WTC11 (cell line): Measurements from ENCODE around the gene RPRD1B. TPM values are rescaled to one million over a fixed set of nuclear protein-coding genes. Genes with fewer than 3 reads are reported as not detected.

Experiments
- ATAC-seq: fragments of 200-7000 bp; cut with Tn5 transposase; 2 replicates; pipeline ENCODE4 v1.10.0; 2021; ENCODE audit warnings: mild to moderate bottlenecking, moderate library complexity
- CTCF ChIA-PET: fragments of 300-600 bp; sonication (Branson Sonifier 250); formaldehyde crosslinking; loops from one replicate; lab custom pipeline; 2021; ENCODE audit warnings: antibody characterized with exemption; lab: Charles Lee
- POLR2A ChIA-PET: fragments of 350-600 bp; sonication (Branson Sonifier 250); formaldehyde crosslinking; loops from one replicate; lab custom pipeline; 2021; ENCODE audit warnings: antibody characterized with exemption; lab: Charles Lee
- DNase-seq: peaks from one replicate; pipeline ENCODE4 v3.0.0; 2021; ENCODE audit warnings: low spot score
- H3K27ac Mint-ChIP-seq: 2 replicates; pipeline ENCODE4 v1.8.0; 2021; ENCODE audit warnings: mixed read lengths
- H3K27me3 Mint-ChIP-seq: 2 replicates; pipeline ENCODE4 v1.8.0; 2021; ENCODE audit warnings: low read depth, mild to moderate bottlenecking, moderate library complexity, mixed read lengths
- H3K36me3 Mint-ChIP-seq: 2 replicates; pipeline ENCODE4 v1.8.0; 2021; ENCODE audit warnings: mixed read lengths
- H3K4me1 Mint-ChIP-seq: 2 replicates; pipeline ENCODE4 v1.8.0; 2022; ENCODE audit warnings: mixed read lengths
- H3K4me3 Mint-ChIP-seq: 2 replicates; pipeline ENCODE4 v1.8.0; 2021; ENCODE audit warnings: mild to moderate bottlenecking, moderate library complexity, mixed read lengths
- H3K9me3 Mint-ChIP-seq: 2 replicates; pipeline ENCODE4 v1.8.0; 2021; ENCODE audit warnings: mixed read lengths
- ARID4B ChIP-seq: sonication (generic); formaldehyde crosslinking; IDR thresholded peaks from 2 replicates; pipeline ENCODE4 v1.8.0; 2023; ENCODE audit warnings: missing genetic modification reagents, mild to moderate bottlenecking, borderline replicate concordance
- CREM ChIP-seq: sonication (generic); formaldehyde crosslinking; IDR thresholded peaks from 2 replicates; pipeline ENCODE4 v1.8.1; 2022; ENCODE audit warnings: mild to moderate bottlenecking, missing genetic modification reagents, moderate library complexity
- E2F5 ChIP-seq: sonication (generic); formaldehyde crosslinking; IDR thresholded peaks from 2 replicates; pipeline ENCODE4 v1.8.1; 2022; ENCODE audit warnings: mild to moderate bottlenecking, moderate library complexity, missing genetic modification reagents
- ELF4 ChIP-seq: sonication (generic); formaldehyde crosslinking; IDR thresholded peaks from 2 replicates; pipeline ENCODE4 v1.8.1; 2022; ENCODE audit warnings: low read depth, mild to moderate bottlenecking, moderate library complexity, missing genetic modification reagents
- EMX1 ChIP-seq: fragments of 250-450 bp; sonication (Bioruptor Pico); IDR thresholded peaks from 2 replicates; pipeline ENCODE4 v1.8.0; 2021; ENCODE audit warnings: mild to moderate bottlenecking
- MYBL2 ChIP-seq: sonication (generic); formaldehyde crosslinking; IDR thresholded peaks from 2 replicates; pipeline ENCODE4 v1.8.1; 2023; ENCODE audit warnings: mild to moderate bottlenecking, moderate library complexity, missing genetic modification reagents
- NFATC4 ChIP-seq: fragments of 250-450 bp; sonication (Bioruptor Pico); IDR thresholded peaks from 2 replicates; pipeline ENCODE4 v1.9.0; 2021; ENCODE audit warnings: mild to moderate bottlenecking
- NR3C1 ChIP-seq: sonication (generic); formaldehyde crosslinking; conservative IDR thresholded peaks from 2 replicates; pipeline ENCODE4 v1.8.1; 2023; ENCODE audit warnings: low read depth, mild to moderate bottlenecking, missing genetic modification reagents
- PRRX2 ChIP-seq: fragments of 250-450 bp; sonication (Bioruptor Pico); IDR thresholded peaks from 2 replicates; pipeline ENCODE4 v1.8.0; 2021; ENCODE audit warnings: mild to moderate bottlenecking
- RELA ChIP-seq: sonication (generic); formaldehyde crosslinking; IDR thresholded peaks from 2 replicates; pipeline ENCODE4 v1.8.1; 2022; ENCODE audit warnings: missing genetic modification reagents, mild to moderate bottlenecking, borderline replicate concordance
- TP53 ChIP-seq: sonication (generic); formaldehyde crosslinking; IDR thresholded peaks from 2 replicates; pipeline ENCODE4 v1.8.1; 2023; ENCODE audit warnings: mild to moderate bottlenecking, missing genetic modification reagents
- ZNF121 ChIP-seq: sonication (generic); formaldehyde crosslinking; IDR thresholded peaks from 2 replicates; pipeline ENCODE4 v1.8.0; 2023; ENCODE audit warnings: missing genetic modification reagents
- ZNF423 ChIP-seq: fragments of 250-450 bp; sonication (Bioruptor Pico); IDR thresholded peaks from 2 replicates; pipeline ENCODE4 v2.1.2; 2022; ENCODE audit warnings: mild to moderate bottlenecking, moderate library complexity
- ZNF532 ChIP-seq: fragments of 250-450 bp; sonication (Bioruptor Pico); IDR thresholded peaks from 2 replicates; pipeline ENCODE4 v1.9.0; 2021; ENCODE audit warnings: mild to moderate bottlenecking, borderline replicate concordance
- total RNA-seq: library from RNA; stranded (reverse); gene quantifications from 3 replicates; pipeline ENCODE4 v1.2.3, GENCODE V29; 2021
- TF ChIP-seq, protein P1 (sequence below): fragments of 250-450 bp; sonication (Bioruptor Pico); IDR thresholded peaks from 2 replicates; pipeline ENCODE4 v1.8.0; 2021; ENCODE audit warnings: mild to moderate bottlenecking
- TF ChIP-seq, protein P2 (sequence below): sonication (generic); formaldehyde crosslinking; IDR thresholded peaks from 2 replicates; pipeline ENCODE4 v1.8.1; 2023; ENCODE audit warnings: mild to moderate bottlenecking, missing genetic modification reagents, moderate library complexity

The RPRD1B gene
- total RNA-seq, 1 experiment from 2014 or later: 21.4 TPM

- Mint-ChIP-seq H3K4me1 (no peaks in the 10 kb centered on the region), H3K36me3 (peaks cover 35% of the 10 kb centered on the region), H3K27ac (0 out of 2 replicates have a peak overlapping the region, but pooled peaks have one; percentile 54), H3K9me3 (no peaks in the 10 kb centered on the region), H3K4me3 (no peak overlapping the region)
- ChIA-PET POLR2A (no interaction called here), CTCF (interaction anchor here (1.0 kb wide), 2 partner anchors 18 to 43 kb away, joined by 3 to 4 read pairs; no protein-coding TSS in a partner anchor)
- no peak for DNase-seq
- ATAC-seq: no peak
- TF ChIP-seq NR3C1 (no peak), EMX1 (no peak), ARID4B (no peak), MYBL2 (CRISPR knock-in tag) (no peak), ELF4 (no peak), E2F5 (no peak), ZNF423 (no peak), ZNF121 (CRISPR knock-in tag) (no peak), NFATC4 (CRISPR knock-in tag) (no peak), CREM (CRISPR knock-in tag) (no peak), PRRX2 (CRISPR knock-in tag) (no peak), ZNF532 (CRISPR knock-in tag) (no peak), TP53 (CRISPR knock-in tag) (no peak), RELA (no peak)
- TF ChIP-seq, protein P1, sequence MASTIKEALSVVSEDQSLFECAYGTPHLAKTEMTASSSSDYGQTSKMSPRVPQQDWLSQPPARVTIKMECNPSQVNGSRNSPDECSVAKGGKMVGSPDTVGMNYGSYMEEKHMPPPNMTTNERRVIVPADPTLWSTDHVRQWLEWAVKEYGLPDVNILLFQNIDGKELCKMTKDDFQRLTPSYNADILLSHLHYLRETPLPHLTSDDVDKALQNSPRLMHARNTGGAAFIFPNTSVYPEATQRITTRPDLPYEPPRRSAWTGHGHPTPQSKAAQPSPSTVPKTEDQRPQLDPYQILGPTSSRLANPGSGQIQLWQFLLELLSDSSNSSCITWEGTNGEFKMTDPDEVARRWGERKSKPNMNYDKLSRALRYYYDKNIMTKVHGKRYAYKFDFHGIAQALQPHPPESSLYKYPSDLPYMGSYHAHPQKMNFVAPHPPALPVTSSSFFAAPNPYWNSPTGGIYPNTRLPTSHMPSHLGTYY (CRISPR knock-in tag): no peak
- TF ChIP-seq, protein P2, sequence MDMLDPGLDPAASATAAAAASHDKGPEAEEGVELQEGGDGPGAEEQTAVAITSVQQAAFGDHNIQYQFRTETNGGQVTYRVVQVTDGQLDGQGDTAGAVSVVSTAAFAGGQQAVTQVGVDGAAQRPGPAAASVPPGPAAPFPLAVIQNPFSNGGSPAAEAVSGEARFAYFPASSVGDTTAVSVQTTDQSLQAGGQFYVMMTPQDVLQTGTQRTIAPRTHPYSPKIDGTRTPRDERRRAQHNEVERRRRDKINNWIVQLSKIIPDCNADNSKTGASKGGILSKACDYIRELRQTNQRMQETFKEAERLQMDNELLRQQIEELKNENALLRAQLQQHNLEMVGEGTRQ (CRISPR knock-in tag): no peak
- TF ChIP-seq, all 79 proteins: peak for 0
- H3K27me3 Mint-ChIP-seq: no peaks in the 10 kb centered on the region
Measured at GRCh38 chr20:37986873-37987601, 46.5 kb upstream of the RPRD1B start.
